Suprapubic skin (tissue), 4 donors: Measurements from ENCODE around the gene LPIN2.

ENCODE experiments used
- EP300 ChIP-seq: sonication (generic); formaldehyde crosslinking; IDR thresholded peaks from one replicate; pipeline ENCODE4 v1.6.1; 2017; ENCODE audit warnings: antibody characterized with exemption
- POLR2A ChIP-seq, 2 donors: fragments of 450-650 bp; IDR thresholded peaks; one replicate each; pipeline ENCODE4 v1.6.1; 2017; ENCODE audit warnings: antibody characterized with exemption in 2 of 2, mild to moderate bottlenecking in 2 of 2, moderate library complexity in 2 of 2
- POLR2AphosphoS5 ChIP-seq, 3 donors: sonication (generic); formaldehyde crosslinking; IDR thresholded peaks; one replicate each; pipeline ENCODE4 v1.6.1; 2017; ENCODE audit warnings: antibody characterized with exemption in 3 of 3
- TF ChIP-seq, protein P1 (sequence below), 2 donors: fragments of 200-600 bp in 1 of 2; fragments of 450-650 bp in 1 of 2; sonication (generic) in 1 of 2; IDR thresholded peaks; one replicate each; pipeline ENCODE4 v1.5.1; 2016 to 2019; ENCODE audit warnings: antibody characterized with exemption in 2 of 2, mild to moderate bottlenecking in 1 of 2, moderate library complexity in 1 of 2

DNA sequence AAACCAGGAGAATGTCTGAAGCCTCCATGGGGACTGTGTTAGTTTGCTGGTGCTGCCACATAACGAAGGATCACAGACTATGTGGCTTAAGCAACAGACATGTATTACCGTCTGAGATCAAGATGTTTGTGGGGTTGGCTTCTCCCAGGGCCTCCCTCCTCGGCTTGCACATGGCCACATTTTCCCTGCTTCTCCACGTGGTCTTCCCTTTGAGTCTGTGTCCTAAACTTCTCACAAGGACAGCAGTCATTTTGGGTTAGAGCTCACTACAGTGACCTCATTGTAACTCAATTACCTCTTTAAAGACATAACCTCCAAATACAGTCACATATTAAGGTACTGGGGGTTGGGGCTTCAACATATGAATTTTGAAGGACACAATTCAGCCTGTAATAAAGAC, 44.6 kb upstream of the LPIN2 start:
- TF ChIP-seq POLR2AphosphoS5 (IDR thresholded peaks at IDR 0.05) = no peak
- TF ChIP-seq POLR2A (IDR thresholded peaks at IDR 0.05) = no peak
- TF ChIP-seq, protein P1, sequence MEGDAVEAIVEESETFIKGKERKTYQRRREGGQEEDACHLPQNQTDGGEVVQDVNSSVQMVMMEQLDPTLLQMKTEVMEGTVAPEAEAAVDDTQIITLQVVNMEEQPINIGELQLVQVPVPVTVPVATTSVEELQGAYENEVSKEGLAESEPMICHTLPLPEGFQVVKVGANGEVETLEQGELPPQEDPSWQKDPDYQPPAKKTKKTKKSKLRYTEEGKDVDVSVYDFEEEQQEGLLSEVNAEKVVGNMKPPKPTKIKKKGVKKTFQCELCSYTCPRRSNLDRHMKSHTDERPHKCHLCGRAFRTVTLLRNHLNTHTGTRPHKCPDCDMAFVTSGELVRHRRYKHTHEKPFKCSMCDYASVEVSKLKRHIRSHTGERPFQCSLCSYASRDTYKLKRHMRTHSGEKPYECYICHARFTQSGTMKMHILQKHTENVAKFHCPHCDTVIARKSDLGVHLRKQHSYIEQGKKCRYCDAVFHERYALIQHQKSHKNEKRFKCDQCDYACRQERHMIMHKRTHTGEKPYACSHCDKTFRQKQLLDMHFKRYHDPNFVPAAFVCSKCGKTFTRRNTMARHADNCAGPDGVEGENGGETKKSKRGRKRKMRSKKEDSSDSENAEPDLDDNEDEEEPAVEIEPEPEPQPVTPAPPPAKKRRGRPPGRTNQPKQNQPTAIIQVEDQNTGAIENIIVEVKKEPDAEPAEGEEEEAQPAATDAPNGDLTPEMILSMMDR (IDR thresholded peaks at IDR 0.05) = no peak
- no peak for TF ChIP-seq EP300
